ENCODE measurements around the gene CEP135. TPM values are rescaled to one million over a fixed set of nuclear protein-coding genes. Genes with fewer than 3 reads are reported as not detected.

The CEP135 gene
- total RNA-seq, 1 donor from 2014 or later = 15.7 TPM

- H3K27me3 Mint-ChIP-seq (ENCODE audit: low read depth) = peaks cover 59% of the 10 kb centered on the region
- peak overlapping the region; percentile 68 for H3K4me3 Mint-ChIP-seq (ENCODE audit: low read depth)
- peak; percentile 51 for DNase-seq (ENCODE audit: low spot score)
- peaks cover 8% of the 10 kb centered on the region for H3K4me1 Mint-ChIP-seq (ENCODE audit: low read depth)
- H3K36me3 Mint-ChIP-seq (ENCODE audit: low read depth) = no peaks in the 10 kb centered on the region
- H3K27ac Mint-ChIP-seq = no peak overlapping the region
- intact Hi-C loops (cut with micrococcal nuclease) = loop anchor here (1.0 to 10.0 kb wide), 4 partner anchors 54 to 252 kb away; partner anchors contain the start of gene CEP135
- no peaks in the 10 kb centered on the region for H3K9me3 Mint-ChIP-seq
Measured at GRCh38 chr4:56048702-56049431, 100.1 kb downstream of the CEP135 start.

- intact Hi-C loops (cut with micrococcal nuclease) = no loop called here
- Mint-ChIP-seq H3K27me3 (ENCODE audit: low read depth) (peaks cover 55% of the 10 kb centered on the region), H3K27ac (no peak overlapping the region), H3K4me3 (ENCODE audit: low read depth) (peak overlapping the region; percentile 85), H3K36me3 (ENCODE audit: low read depth) (no peaks in the 10 kb centered on the region), H3K4me1 (ENCODE audit: low read depth) (peaks cover 6% of the 10 kb centered on the region), H3K9me3 (no peaks in the 10 kb centered on the region)
- DNase-seq (ENCODE audit: low spot score) = no peak
Measured at GRCh38 chr4:56050625-56051024, 101.9 kb downstream of the CEP135 start.

GRCh38 chr4:56051029-56051709 lies 102.4 kb downstream of the CEP135 start:
- H3K4me3 Mint-ChIP-seq (ENCODE audit: low read depth) = no peak overlapping the region
- no peak overlapping the region for H3K27ac Mint-ChIP-seq
- no peak for DNase-seq (ENCODE audit: low spot score)
- no peaks in the 10 kb centered on the region for H3K9me3 Mint-ChIP-seq
- no peaks in the 10 kb centered on the region for H3K36me3 Mint-ChIP-seq (ENCODE audit: low read depth)
- intact Hi-C loops (cut with micrococcal nuclease) = no loop called here
- peaks cover 6% of the 10 kb centered on the region for H3K4me1 Mint-ChIP-seq (ENCODE audit: low read depth)
- peaks cover 56% of the 10 kb centered on the region for H3K27me3 Mint-ChIP-seq (ENCODE audit: low read depth)

- H3K4me1 Mint-ChIP-seq (ENCODE audit: low read depth) = peaks cover 6% of the 10 kb centered on the region
- H3K4me3 Mint-ChIP-seq (ENCODE audit: low read depth) = no peak overlapping the region
- no peak for DNase-seq (ENCODE audit: low spot score)
- intact Hi-C loops (cut with micrococcal nuclease) = no loop called here
- H3K9me3 Mint-ChIP-seq = no peaks in the 10 kb centered on the region
- no peaks in the 10 kb centered on the region for H3K36me3 Mint-ChIP-seq (ENCODE audit: low read depth)
- no peak overlapping the region for H3K27ac Mint-ChIP-seq
- H3K27me3 Mint-ChIP-seq (ENCODE audit: low read depth) = peaks cover 52% of the 10 kb centered on the region
Measured at GRCh38 chr4:56051710-56052075, 102.9 kb downstream of the CEP135 start.

- no peak for DNase-seq (ENCODE audit: low spot score)
- H3K27me3 Mint-ChIP-seq (ENCODE audit: low read depth) = peaks cover 50% of the 10 kb centered on the region
- peaks cover 6% of the 10 kb centered on the region for H3K4me1 Mint-ChIP-seq (ENCODE audit: low read depth)
- intact Hi-C loops (cut with micrococcal nuclease) = no loop called here
- H3K9me3 Mint-ChIP-seq = no peaks in the 10 kb centered on the region
- H3K27ac Mint-ChIP-seq = no peak overlapping the region
- H3K36me3 Mint-ChIP-seq (ENCODE audit: low read depth) = no peaks in the 10 kb centered on the region
- H3K4me3 Mint-ChIP-seq (ENCODE audit: low read depth) = no peak overlapping the region
Measured at GRCh38 chr4:56052481-56052880, 103.7 kb downstream of the CEP135 start.

GRCh38 chr4:56052966-56053365 lies 104.2 kb downstream of the CEP135 start:
- no peak for DNase-seq (ENCODE audit: low spot score)
- Mint-ChIP-seq H3K4me3 (ENCODE audit: low read depth) (no peak overlapping the region), H3K27me3 (ENCODE audit: low read depth) (peaks cover 50% of the 10 kb centered on the region), H3K27ac (no peak overlapping the region), H3K4me1 (ENCODE audit: low read depth) (peaks cover 6% of the 10 kb centered on the region), H3K9me3 (no peaks in the 10 kb centered on the region), H3K36me3 (ENCODE audit: low read depth) (no peaks in the 10 kb centered on the region)
- intact Hi-C loops (cut with micrococcal nuclease) = no loop called here

GRCh38 chr4:56055027-56055977 lies 106.6 kb downstream of the CEP135 start:
- intact Hi-C loops (cut with micrococcal nuclease) = no loop called here
- DNase-seq (ENCODE audit: low spot score) = no peak
- Mint-ChIP-seq H3K4me3 (ENCODE audit: low read depth) (no peak overlapping the region), H3K9me3 (no peaks in the 10 kb centered on the region), H3K4me1 (ENCODE audit: low read depth) (no peaks in the 10 kb centered on the region), H3K27me3 (ENCODE audit: low read depth) (peaks cover 35% of the 10 kb centered on the region), H3K36me3 (ENCODE audit: low read depth) (no peaks in the 10 kb centered on the region), H3K27ac (no peak overlapping the region)

- intact Hi-C loops (cut with micrococcal nuclease) = no loop called here
- DNase-seq (ENCODE audit: low spot score) = no peak
- no peak overlapping the region for H3K27ac Mint-ChIP-seq
- no peaks in the 10 kb centered on the region for H3K9me3 Mint-ChIP-seq
- peaks cover 28% of the 10 kb centered on the region for H3K27me3 Mint-ChIP-seq (ENCODE audit: low read depth)
- no peaks in the 10 kb centered on the region for H3K4me1 Mint-ChIP-seq (ENCODE audit: low read depth)
- no peak overlapping the region for H3K4me3 Mint-ChIP-seq (ENCODE audit: low read depth)
- H3K36me3 Mint-ChIP-seq (ENCODE audit: low read depth) = no peaks in the 10 kb centered on the region
Measured at GRCh38 chr4:56055991-56056390, 107.2 kb downstream of the CEP135 start.

GRCh38 chr4:56058555-56058954 lies 109.8 kb downstream of the CEP135 start:
- DNase-seq (ENCODE audit: low spot score) = no peak
- H3K27ac Mint-ChIP-seq = no peak overlapping the region
- intact Hi-C loops (cut with micrococcal nuclease) = no loop called here
- peaks cover 17% of the 10 kb centered on the region for H3K27me3 Mint-ChIP-seq (ENCODE audit: low read depth)
- no peaks in the 10 kb centered on the region for H3K9me3 Mint-ChIP-seq
- no peaks in the 10 kb centered on the region for H3K36me3 Mint-ChIP-seq (ENCODE audit: low read depth)
- no peaks in the 10 kb centered on the region for H3K4me1 Mint-ChIP-seq (ENCODE audit: low read depth)
- no peak overlapping the region for H3K4me3 Mint-ChIP-seq (ENCODE audit: low read depth)

GRCh38 chr4:56060036-56060435 lies 111.3 kb downstream of the CEP135 start:
- Mint-ChIP-seq H3K27me3 (ENCODE audit: low read depth) (peaks cover 20% of the 10 kb centered on the region), H3K36me3 (ENCODE audit: low read depth) (no peaks in the 10 kb centered on the region)

GRCh38 chr4:56062106-56062505 lies 113.4 kb downstream of the CEP135 start:
- no peak overlapping the region for H3K4me3 Mint-ChIP-seq (ENCODE audit: low read depth)
- H3K27me3 Mint-ChIP-seq (ENCODE audit: low read depth) = peaks cover 10% of the 10 kb centered on the region
- H3K4me1 Mint-ChIP-seq (ENCODE audit: low read depth) = no peaks in the 10 kb centered on the region
- DNase-seq (ENCODE audit: low spot score) = no peak
- no peaks in the 10 kb centered on the region for H3K36me3 Mint-ChIP-seq (ENCODE audit: low read depth)
- H3K27ac Mint-ChIP-seq = no peak overlapping the region
- intact Hi-C loops (cut with micrococcal nuclease) = no loop called here
- no peaks in the 10 kb centered on the region for H3K9me3 Mint-ChIP-seq

More at GRCh38 chr4:56060036-56060435, 111.3 kb downstream of the CEP135 start:
- Mint-ChIP-seq H3K27ac (no peak overlapping the region), H3K4me1 (ENCODE audit: low read depth) (no peaks in the 10 kb centered on the region), H3K9me3 (no peaks in the 10 kb centered on the region), H3K4me3 (ENCODE audit: low read depth) (no peak overlapping the region)
- DNase-seq (ENCODE audit: low spot score) = no peak
- intact Hi-C loops (cut with micrococcal nuclease) = no loop called here

- intact Hi-C loops (cut with micrococcal nuclease) = no loop called here
- H3K27ac Mint-ChIP-seq = no peak overlapping the region
- H3K27me3 Mint-ChIP-seq (ENCODE audit: low read depth) = peaks cover 8% of the 10 kb centered on the region
- H3K4me1 Mint-ChIP-seq (ENCODE audit: low read depth) = no peaks in the 10 kb centered on the region
- no peaks in the 10 kb centered on the region for H3K9me3 Mint-ChIP-seq
- no peaks in the 10 kb centered on the region for H3K36me3 Mint-ChIP-seq (ENCODE audit: low read depth)
- DNase-seq (ENCODE audit: low spot score) = no peak
- H3K4me3 Mint-ChIP-seq (ENCODE audit: low read depth) = no peak overlapping the region
Measured at GRCh38 chr4:56062526-56063145, 113.9 kb downstream of the CEP135 start.

Data from activated T-helper 2 cell treated with anti-CD3 and anti-CD28 coated beads, Interferon-gamma antibody, Interleukin-2, Interleukin-4, amounts not matched to agents 10 μg/mL and 5 μg/mL and 100 μg/mL, durations not matched to agents 14 hours and 24 hours and 36 hours (primary cell).